ENCODE measurements around the gene HEG1. TPM values are rescaled to one million over a fixed set of nuclear protein-coding genes. Genes with fewer than 3 reads are reported as not detected.
A peak's percentile ranks its signal among the peaks of the same experiment; 100 is the strongest.

HEG1 gene
- total RNA-seq, 4 donors from 2014 or later, result 9.8 to 27.1 (median 17.6) TPM

DNA sequence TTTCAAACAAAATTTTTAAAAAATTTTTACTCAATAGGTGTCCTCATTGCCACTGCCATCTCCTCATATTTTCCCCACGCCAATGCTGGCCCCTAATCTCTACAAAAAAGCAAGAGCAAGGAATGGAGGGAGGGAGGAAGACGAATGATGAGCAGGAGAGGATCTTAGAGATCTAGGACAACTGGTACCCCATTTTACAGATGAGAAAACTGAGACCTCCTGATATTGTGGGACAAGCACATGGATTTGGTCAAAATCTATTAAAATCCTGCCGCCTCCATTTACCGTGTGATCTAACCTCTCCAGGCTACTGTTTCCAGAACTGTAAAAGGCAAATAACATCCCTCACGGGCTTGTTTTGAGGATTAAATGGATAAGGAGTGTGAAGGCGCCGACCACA is 4.6 kb downstream of the HEG1 start:
- Histone ChIP-seq H3K4me3 (no peak overlapping the region), H3K4me1 (peaks cover 51 to 59% of the 10 kb centered on the region in 2 donors), H3K9me3 (no peaks in the 10 kb centered on the region), H3K27me3 (no peaks in the 10 kb centered on the region), H3K27ac (peak overlapping the region; percentile 84 to 89 (median 89)), H3K36me3 (no peaks in the 10 kb centered on the region)
- intact Hi-C loops (cut with DNase I; ENCODE audit: low total_unique reads) (loop anchor here (10.0 kb wide), 1 partner anchor 324 kb away; the partner anchor contains the start of gene ZNF148), in situ Hi-C loops (cut with MboI; ENCODE audit: low sequenced_read_pairs in 4 of 4) (no loop called here)
- TF ChIP-seq, protein P1, sequence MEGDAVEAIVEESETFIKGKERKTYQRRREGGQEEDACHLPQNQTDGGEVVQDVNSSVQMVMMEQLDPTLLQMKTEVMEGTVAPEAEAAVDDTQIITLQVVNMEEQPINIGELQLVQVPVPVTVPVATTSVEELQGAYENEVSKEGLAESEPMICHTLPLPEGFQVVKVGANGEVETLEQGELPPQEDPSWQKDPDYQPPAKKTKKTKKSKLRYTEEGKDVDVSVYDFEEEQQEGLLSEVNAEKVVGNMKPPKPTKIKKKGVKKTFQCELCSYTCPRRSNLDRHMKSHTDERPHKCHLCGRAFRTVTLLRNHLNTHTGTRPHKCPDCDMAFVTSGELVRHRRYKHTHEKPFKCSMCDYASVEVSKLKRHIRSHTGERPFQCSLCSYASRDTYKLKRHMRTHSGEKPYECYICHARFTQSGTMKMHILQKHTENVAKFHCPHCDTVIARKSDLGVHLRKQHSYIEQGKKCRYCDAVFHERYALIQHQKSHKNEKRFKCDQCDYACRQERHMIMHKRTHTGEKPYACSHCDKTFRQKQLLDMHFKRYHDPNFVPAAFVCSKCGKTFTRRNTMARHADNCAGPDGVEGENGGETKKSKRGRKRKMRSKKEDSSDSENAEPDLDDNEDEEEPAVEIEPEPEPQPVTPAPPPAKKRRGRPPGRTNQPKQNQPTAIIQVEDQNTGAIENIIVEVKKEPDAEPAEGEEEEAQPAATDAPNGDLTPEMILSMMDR (IDR thresholded peaks at IDR 0.05 in 4 of 5, conservative IDR thresholded peaks at IDR 0.05 in 1 of 5), result no peak
- no peak for TF ChIP-seq POLR2A (IDR thresholded peaks at IDR 0.05)
- ATAC-seq (no peak), DNase-seq (no peak)

DNA sequence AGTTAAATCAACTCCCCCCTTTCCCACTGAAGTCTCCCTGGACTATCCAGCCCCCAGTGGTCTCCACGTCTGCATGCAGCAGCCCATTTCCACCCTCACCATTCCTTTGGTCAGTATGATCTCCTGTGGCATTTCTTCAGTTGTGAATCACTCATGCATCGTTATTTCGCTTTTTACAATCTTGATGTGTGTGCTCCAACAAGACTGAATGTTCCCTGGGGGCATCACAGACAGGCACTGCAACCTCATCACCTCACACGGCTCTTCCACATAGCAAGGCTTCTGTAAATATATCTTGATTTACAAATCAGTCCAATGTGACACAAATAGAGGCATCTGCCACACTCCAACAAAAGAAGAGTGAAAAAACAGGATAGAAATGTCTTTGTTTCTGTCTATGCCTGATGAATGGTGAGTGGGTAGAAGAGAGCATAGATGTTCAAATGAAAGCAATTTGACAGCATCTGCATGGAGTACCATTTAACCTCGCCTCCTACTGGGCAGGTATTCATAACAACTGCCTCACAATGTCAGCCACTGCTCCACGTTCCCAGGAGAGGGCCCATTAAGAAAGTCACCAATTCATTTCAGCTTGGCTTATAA is 5.2 kb downstream of the HEG1 start:
- Histone ChIP-seq H3K9me3 (no peaks in the 10 kb centered on the region), H3K4me3 (no peak overlapping the region), H3K36me3 (no peaks in the 10 kb centered on the region), H3K4me1 (peaks cover 55 to 63% of the 10 kb centered on the region in 2 donors), H3K27me3 (no peaks in the 10 kb centered on the region), H3K27ac (peak overlapping the region in 1 of 4 donors; percentile 89)
- in situ Hi-C loops (cut with MboI; ENCODE audit: low sequenced_read_pairs in 4 of 4), result no loop called here
- intact Hi-C loops (cut with DNase I; ENCODE audit: low total_unique reads), result loop anchor here (10.0 kb wide), 1 partner anchor 324 kb away; the partner anchor contains the start of gene ZNF148
- ATAC-seq, result no peak
- TF ChIP-seq, protein P1 (IDR thresholded peaks at IDR 0.05 in 4 of 5, conservative IDR thresholded peaks at IDR 0.05 in 1 of 5), result no peak
- TF ChIP-seq POLR2A (IDR thresholded peaks at IDR 0.05), result no peak
- DNase-seq, result no peak

DNA sequence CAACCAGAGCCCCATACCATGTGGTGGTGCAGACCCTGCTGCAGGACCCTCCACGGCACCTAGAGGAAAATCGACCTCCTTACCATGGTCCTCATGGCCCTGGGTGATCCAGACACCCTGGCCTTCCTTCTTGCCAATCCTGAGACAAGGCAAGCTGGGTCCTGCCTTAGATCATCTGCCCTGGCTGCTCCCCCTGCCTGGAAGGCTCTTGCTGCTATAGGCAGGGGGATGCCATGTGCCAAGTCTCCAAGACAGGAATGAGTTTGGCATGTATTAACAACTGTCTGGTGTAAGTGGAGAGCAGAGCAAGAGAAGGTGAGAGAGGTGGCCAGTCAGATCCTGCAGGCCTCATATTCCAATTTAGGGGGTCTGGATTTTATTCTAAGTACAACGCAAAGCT is 7.5 kb downstream of the HEG1 start:
- Histone ChIP-seq H3K27me3 (no peaks in the 10 kb centered on the region), H3K9me3 (no peaks in the 10 kb centered on the region), H3K4me3 (no peak overlapping the region), H3K36me3 (no peaks in the 10 kb centered on the region), H3K27ac (peak overlapping the region in 1 of 4 donors; percentile 4), H3K4me1 (peaks cover 70 to 75% of the 10 kb centered on the region in 2 donors)
- no peak for ATAC-seq
- intact Hi-C loops (cut with DNase I; ENCODE audit: low total_unique reads) (no loop called here), in situ Hi-C loops (cut with MboI; ENCODE audit: low sequenced_read_pairs in 4 of 4) (no loop called here)
- no peak for DNase-seq
- TF ChIP-seq, protein P1 (IDR thresholded peaks at IDR 0.05 in 4 of 5, conservative IDR thresholded peaks at IDR 0.05 in 1 of 5), result no peak
- TF ChIP-seq POLR2A (IDR thresholded peaks at IDR 0.05), result no peak

DNA sequence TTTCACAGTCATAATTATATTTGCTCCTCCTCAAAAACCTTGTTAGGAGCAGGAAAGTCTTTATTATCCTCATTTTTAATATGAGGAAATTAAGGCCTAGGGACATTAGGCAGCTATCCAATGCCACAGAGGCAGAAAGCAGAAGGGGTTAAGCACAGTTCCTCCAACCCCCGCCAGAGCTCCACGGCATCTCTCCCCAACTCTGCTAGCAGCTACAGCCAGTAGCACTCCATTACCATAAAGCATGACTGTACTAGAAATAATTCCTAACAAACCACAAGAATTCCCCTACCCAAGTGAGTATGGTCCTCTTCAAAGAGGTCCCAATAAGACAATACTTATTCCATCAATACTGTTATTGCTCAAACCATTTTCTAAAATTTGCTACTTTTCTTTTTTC is 9.8 kb downstream of the HEG1 start:
- no peak for ATAC-seq
- Histone ChIP-seq H3K36me3 (no peaks in the 10 kb centered on the region), H3K9me3 (no peaks in the 10 kb centered on the region), H3K4me3 (no peak overlapping the region), H3K27me3 (no peaks in the 10 kb centered on the region), H3K27ac (peak overlapping the region; percentile 62 to 83 (median 76)), H3K4me1 (peaks cover 63 to 74% of the 10 kb centered on the region in 2 donors)
- in situ Hi-C loops (cut with MboI; ENCODE audit: low sequenced_read_pairs in 4 of 4) (no loop called here), intact Hi-C loops (cut with DNase I; ENCODE audit: low total_unique reads) (no loop called here)
- TF ChIP-seq, protein P1 (IDR thresholded peaks at IDR 0.05 in 4 of 5, conservative IDR thresholded peaks at IDR 0.05 in 1 of 5), result no peak
- no peak for TF ChIP-seq POLR2A (IDR thresholded peaks at IDR 0.05)
- no peak for DNase-seq

Measured in gastrocnemius medialis (tissue), 4 donors.